Esophagus muscularis mucosa (tissue), 4 donors: Measurements from ENCODE around the gene CASKIN2. TPM values are rescaled to one million over a fixed set of nuclear protein-coding genes. Genes with fewer than 3 reads are reported as not detected.
A peak's percentile ranks its signal among the peaks of the same experiment; 100 is the strongest.
"Not testable (repeated sequence)": the region's sequence is repeated elsewhere in the genome, so short reads cannot be mapped to it uniquely, and the experiment has no call there.

Source experiments
- DNase-seq: peaks from one replicate; pipeline ENCODE4 v3.0.0-alpha.2; 2017; ENCODE audit errors: extremely low spot score
- H3K27ac ChIP-seq, 4 donors: fragments of 200-600 bp; sonication (generic); replicated peaks in 1 of 4; 1 replicate in 3 of 4; 2 replicates in 1 of 4; pipeline ENCODE4 v1.5.1; 2016 to 2019; ENCODE audit warnings: mild to moderate bottlenecking in 1 of 4
- H3K27me3 ChIP-seq, 4 donors: fragments of 200-600 bp; sonication (generic); one replicate each; pipeline versions ENCODE4 v1.5.1 to v1.6.0; 2016 to 2019
- H3K36me3 ChIP-seq, 4 donors: fragments of 200-600 bp; sonication (generic); one replicate each; pipeline ENCODE4 v1.5.1; 2016 to 2019
- H3K4me1 ChIP-seq, 4 donors: fragments of 200-600 bp; sonication (generic); one replicate each; pipeline ENCODE4 v1.5.1; 2016 to 2019
- H3K4me3 ChIP-seq, 4 donors: fragments of 200-600 bp; sonication (generic); 1 replicate in 2 of 4; 2 replicates in 2 of 4; pipeline ENCODE4 v1.5.1; 2016 to 2019; ENCODE audit warnings: mild to moderate bottlenecking in 4 of 4, moderate library complexity in 1 of 4
- H3K9me3 ChIP-seq, 4 donors: fragments of 200-600 bp; sonication (generic); 1 replicate in 3 of 4; 2 replicates in 1 of 4; pipeline ENCODE4 v1.5.1; 2016 to 2019
- EP300 ChIP-seq: sonication (generic); formaldehyde crosslinking; IDR thresholded peaks from one replicate; pipeline ENCODE4 v1.6.1; 2017; ENCODE audit warnings: antibody characterized with exemption
- POLR2A ChIP-seq: fragments of 450-650 bp; IDR thresholded peaks from one replicate; pipeline ENCODE4 v1.6.1; 2017; ENCODE audit warnings: antibody characterized with exemption, moderate library complexity, mild to moderate bottlenecking, low read depth
- POLR2AphosphoS5 ChIP-seq, 2 donors: sonication (generic); formaldehyde crosslinking; IDR thresholded peaks; one replicate each; pipeline ENCODE4 v1.6.1; 2017; ENCODE audit warnings: antibody characterized with exemption in 2 of 2
- WGBS: methylation state at CpG from one replicate; pipeline ENCODE4 v1.1.5; 2018; 5-methylcytosine and 5-hydroxymethylcytosine counted together
- intact Hi-C: fragments of 100-400 bp; cut with DNase I; formaldehyde crosslinking; loops from one replicate; pipeline ENCODE4 v1.15.1; 2023
- total RNA-seq, 4 donors: library from RNA; depleted of rRNA; stranded (reverse); fragments of >200 nt; gene quantifications; one replicate each; pipeline versions ENCODE4 v1.1.0 to v1.2.1, GENCODE V29; 2016
- TF ChIP-seq, protein P1 (sequence below), 3 experiments: fragments of 200-600 bp in 2 of 3; fragments of 450-650 bp in 1 of 3; sonication (generic) in 2 of 3; IDR thresholded peaks; one replicate each; pipeline ENCODE4 v1.5.1; 2017 to 2019; ENCODE audit warnings: antibody characterized with exemption in 3 of 3, mild to moderate bottlenecking in 2 of 3, moderate library complexity in 1 of 3

The CASKIN2 gene
- total RNA-seq, 4 donors from 2014 or later, result 16.2 to 43.5 (median 35.5) TPM

DNA sequence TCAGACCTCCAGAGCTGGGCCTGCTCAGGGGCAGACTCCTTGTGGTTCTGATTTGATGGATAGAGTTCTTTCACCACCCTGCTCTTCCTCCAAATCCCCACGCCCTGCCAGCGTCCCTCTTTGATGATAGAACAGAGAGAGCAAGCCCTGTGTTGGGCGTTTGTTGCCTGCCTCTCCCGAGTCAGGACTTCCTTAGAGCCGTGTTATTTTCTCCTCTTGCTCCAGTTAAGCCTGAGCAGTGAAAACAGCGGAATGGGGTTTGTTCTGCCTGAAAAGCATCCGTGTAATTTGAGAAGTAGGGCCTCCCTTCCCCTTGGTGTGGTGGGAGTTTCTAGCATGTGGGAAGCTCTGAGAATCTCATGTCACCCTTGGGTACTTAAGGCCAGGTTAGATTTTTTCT, 36.8 kb downstream of the CASKIN2 start:
- Histone ChIP-seq H3K4me1 (peaks cover 44 to 83% (median 75%) of the 10 kb centered on the region in 4 donors), H3K9me3 (no peaks in the 10 kb centered on the region), H3K27me3 (no peaks in the 10 kb centered on the region), H3K27ac (peak overlapping the region in 2 of 4 donors; percentile 24 to 33), H3K4me3 (no peak overlapping the region), H3K36me3 (peaks cover 0 to 9% (median 1%) of the 10 kb centered on the region in 4 donors)
- 65% methylated on average over 7 of the region's 7 CpGs for WGBS
- intact Hi-C loops, result no loop called here
- TF ChIP-seq EP300 (no peak), POLR2AphosphoS5 (IDR thresholded peaks at IDR 0.05) (no peak), POLR2A (no peak)
- TF ChIP-seq, protein P1, sequence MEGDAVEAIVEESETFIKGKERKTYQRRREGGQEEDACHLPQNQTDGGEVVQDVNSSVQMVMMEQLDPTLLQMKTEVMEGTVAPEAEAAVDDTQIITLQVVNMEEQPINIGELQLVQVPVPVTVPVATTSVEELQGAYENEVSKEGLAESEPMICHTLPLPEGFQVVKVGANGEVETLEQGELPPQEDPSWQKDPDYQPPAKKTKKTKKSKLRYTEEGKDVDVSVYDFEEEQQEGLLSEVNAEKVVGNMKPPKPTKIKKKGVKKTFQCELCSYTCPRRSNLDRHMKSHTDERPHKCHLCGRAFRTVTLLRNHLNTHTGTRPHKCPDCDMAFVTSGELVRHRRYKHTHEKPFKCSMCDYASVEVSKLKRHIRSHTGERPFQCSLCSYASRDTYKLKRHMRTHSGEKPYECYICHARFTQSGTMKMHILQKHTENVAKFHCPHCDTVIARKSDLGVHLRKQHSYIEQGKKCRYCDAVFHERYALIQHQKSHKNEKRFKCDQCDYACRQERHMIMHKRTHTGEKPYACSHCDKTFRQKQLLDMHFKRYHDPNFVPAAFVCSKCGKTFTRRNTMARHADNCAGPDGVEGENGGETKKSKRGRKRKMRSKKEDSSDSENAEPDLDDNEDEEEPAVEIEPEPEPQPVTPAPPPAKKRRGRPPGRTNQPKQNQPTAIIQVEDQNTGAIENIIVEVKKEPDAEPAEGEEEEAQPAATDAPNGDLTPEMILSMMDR (IDR thresholded peaks at IDR 0.05), result no peak
- DNase-seq, result no peak

DNA sequence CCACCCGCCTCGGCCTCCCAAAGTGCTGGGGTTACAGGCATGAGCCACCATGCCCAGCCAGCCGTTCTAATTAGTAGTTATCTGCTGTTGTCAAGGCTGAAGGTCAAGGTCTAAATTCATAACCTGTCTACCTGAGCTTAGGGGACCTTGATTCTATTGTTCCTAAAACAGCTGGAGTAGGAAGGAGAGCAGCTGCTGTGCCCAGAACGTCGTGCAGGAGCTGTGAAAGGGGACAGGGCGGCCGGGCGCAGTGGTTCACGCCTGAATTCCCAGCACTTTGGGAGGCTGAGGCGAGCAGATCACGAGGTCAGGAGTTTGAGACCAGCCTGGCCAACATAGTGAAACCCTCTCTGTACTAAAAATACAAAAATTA, 37.9 kb downstream of the CASKIN2 start:
- DNase-seq, H3K9me3 ChIP-seq, H3K4me3 ChIP-seq, H3K27me3 ChIP-seq, intact Hi-C loops: not testable (repeated sequence)
- 91% methylated on average over 11 of the region's 11 CpGs for WGBS
- H3K36me3 ChIP-seq, result peaks cover 0 to 19% (median 10%) of the 10 kb centered on the region in 4 donors
- H3K27ac ChIP-seq, result peak overlapping the region; percentile 61 to 78 (median 72)
- H3K4me1 ChIP-seq, result peaks cover 39 to 81% (median 67%) of the 10 kb centered on the region in 4 donors

DNA sequence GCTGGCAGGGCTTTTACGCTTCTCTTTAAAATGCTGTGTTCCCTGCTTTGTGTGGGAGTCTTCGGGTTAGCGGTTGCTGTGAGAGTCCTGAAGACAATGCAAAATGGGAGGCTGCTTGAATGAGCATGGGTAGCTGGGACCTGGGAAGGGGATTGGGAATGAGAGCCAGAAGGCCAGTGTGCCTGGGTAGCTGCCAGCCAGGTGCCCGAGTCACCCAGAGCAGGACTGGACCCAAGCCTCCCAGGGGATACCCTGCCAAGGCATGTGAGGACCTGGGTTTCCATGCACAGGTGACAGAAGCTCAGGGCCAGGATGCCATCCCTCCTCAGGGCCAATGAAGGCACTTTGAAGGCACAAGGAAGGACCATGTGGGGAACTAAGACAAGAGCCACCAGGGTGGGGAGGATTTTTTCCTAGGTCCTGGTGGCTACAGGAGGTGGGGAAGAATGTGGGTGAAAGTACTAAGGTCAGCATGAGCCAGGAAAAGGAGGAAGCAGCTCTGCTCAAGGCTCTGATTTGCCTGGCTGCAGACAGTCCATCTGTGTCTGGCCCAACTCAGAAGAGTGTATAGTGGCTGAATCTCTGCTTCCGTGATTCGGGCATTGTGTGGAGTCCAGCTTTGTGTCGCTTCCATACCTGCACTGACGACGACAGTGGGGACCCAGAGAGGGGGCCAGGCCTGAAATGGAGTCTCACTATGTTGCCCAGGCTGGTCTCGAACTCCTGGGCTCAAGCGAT, 38.4 kb downstream of the CASKIN2 start:
- TF ChIP-seq EP300 (no peak), POLR2A (no peak), POLR2AphosphoS5 (IDR thresholded peaks at IDR 0.05) (no peak)
- TF ChIP-seq, protein P1 (IDR thresholded peaks at IDR 0.05), result no peak
- H3K27ac ChIP-seq, result peak overlapping the region; percentile 61 to 78 (median 72)
- intact Hi-C loops, result no loop called here
- no peaks in the 10 kb centered on the region for H3K27me3 ChIP-seq
- peaks cover 0 to 25% (median 16%) of the 10 kb centered on the region in 4 donors for H3K36me3 ChIP-seq
- H3K9me3 ChIP-seq, result no peaks in the 10 kb centered on the region
- peaks cover 39 to 78% (median 62%) of the 10 kb centered on the region in 4 donors for H3K4me1 ChIP-seq
- DNase-seq, result no peak
- peak overlapping the region in 2 of 4 donors; percentile 3 to 6 for H3K4me3 ChIP-seq
- WGBS, result 48% methylated on average over 9 of the region's 11 CpGs

DNA sequence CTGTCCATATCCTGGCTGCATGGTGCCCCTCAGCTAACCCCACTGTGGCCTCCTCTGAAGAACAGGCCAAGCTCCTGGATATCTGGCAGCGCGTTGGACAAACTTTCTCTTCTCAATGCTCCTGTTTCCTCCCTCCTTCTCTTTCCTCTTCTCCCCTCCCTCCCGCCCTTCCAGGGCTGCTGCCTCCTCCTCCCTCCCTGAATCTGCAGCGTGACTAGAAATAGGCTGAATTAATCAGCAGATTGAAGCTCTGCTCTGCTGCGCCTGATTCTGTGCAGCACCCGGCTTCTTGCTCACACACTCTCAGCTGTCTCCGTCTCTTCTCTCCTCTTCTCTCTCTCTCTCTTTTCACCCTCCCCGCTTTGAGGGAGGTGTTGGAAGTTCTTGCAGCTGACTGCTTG, 39.1 kb downstream of the CASKIN2 start:
- peaks cover 0 to 29% (median 22%) of the 10 kb centered on the region in 4 donors for H3K36me3 ChIP-seq
- intact Hi-C loops, result no loop called here
- peaks cover 38 to 71% (median 57%) of the 10 kb centered on the region in 4 donors for H3K4me1 ChIP-seq
- H3K9me3 ChIP-seq, result no peaks in the 10 kb centered on the region
- TF ChIP-seq POLR2A (no peak), EP300 (no peak), POLR2AphosphoS5 (IDR thresholded peaks at IDR 0.05) (no peak)
- TF ChIP-seq, protein P1 (IDR thresholded peaks at IDR 0.05), result no peak
- DNase-seq, result no peak
- WGBS, result 33% methylated on average over 8 of the region's 8 CpGs
- H3K4me3 ChIP-seq, result peak overlapping the region in 2 of 4 donors; percentile 3 to 6
- peak overlapping the region; percentile 61 to 78 (median 72) for H3K27ac ChIP-seq
- no peaks in the 10 kb centered on the region for H3K27me3 ChIP-seq

DNA sequence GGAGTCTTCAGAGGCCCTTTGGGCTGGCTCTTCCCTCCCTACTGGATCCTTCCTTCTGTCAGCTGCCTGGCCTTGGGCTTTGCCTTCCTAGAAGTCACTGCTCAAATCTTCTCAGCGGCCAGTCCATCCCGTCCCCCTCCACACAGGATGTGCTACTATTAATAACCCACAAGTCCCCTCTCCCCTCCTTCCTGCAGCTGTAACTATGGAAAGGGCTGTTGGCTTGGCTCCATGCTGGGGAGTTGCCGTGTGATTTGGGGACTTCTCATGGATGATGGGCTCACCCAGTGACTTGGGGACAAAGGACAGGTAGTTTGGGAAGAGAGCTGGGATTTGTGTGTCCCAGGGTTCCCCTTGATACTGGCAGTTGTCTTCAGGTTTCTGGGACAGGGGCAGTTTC, 39.5 kb downstream of the CASKIN2 start:
- no peaks in the 10 kb centered on the region for H3K27me3 ChIP-seq
- H3K4me1 ChIP-seq, result peaks cover 34 to 67% (median 55%) of the 10 kb centered on the region in 4 donors
- intact Hi-C loops, result no loop called here
- H3K27ac ChIP-seq, result peak overlapping the region; percentile 61 to 78 (median 72)
- TF ChIP-seq EP300 (no peak), POLR2A (no peak), POLR2AphosphoS5 (IDR thresholded peaks at IDR 0.05) (no peak)
- TF ChIP-seq, protein P1 (IDR thresholded peaks at IDR 0.05), result no peak
- H3K4me3 ChIP-seq, result peak overlapping the region in 2 of 4 donors; percentile 3 to 6
- DNase-seq, result no peak
- H3K9me3 ChIP-seq, result no peaks in the 10 kb centered on the region
- 26% methylated on average over 3 of the region's 3 CpGs for WGBS
- peaks cover 0 to 26% (median 22%) of the 10 kb centered on the region in 4 donors for H3K36me3 ChIP-seq
